H1 (cell line): ENCODE data around the gene CCDC169. TPM values are rescaled to one million over a fixed set of nuclear protein-coding genes. Genes with fewer than 3 reads are reported as not detected.

Experiments
- CTCF ChIA-PET: fragments of 300-600 bp; sonication (Branson Sonifier 250); formaldehyde crosslinking; loops from one replicate; lab custom pipeline; 2021; ENCODE audit not compliant: partially characterized antibody; lab: Charles Lee
- POLR2A ChIA-PET: fragments of 300-600 bp; sonication (Branson Sonifier 250); formaldehyde crosslinking; loops from one replicate; lab custom pipeline; 2021; ENCODE audit warnings: inconsistent platforms; ENCODE audit not compliant: partially characterized antibody; lab: Charles Lee
- DNase-seq, 2 experiments: peaks; one replicate each; pipeline versions ENCODE4 v3.0.0 to v3.0.0-alpha.2; 2010 to 2022; ENCODE audit warnings: low spot score in 2 of 2, low read depth in 1 of 2, mixed read lengths in 1 of 2
- FAIRE-seq: peaks from 2 replicates; lab custom pipeline; 2011; peaks lifted over from hg19 to GRCh38; lab: Jason Lieb, UNC
- H2AFZ ChIP-seq: 2 replicates; pipeline ENCODE4 v1.8.1; 2012; ENCODE audit warnings: low read length, inconsistent platforms
- H2AK5ac ChIP-seq: 2 replicates; pipeline ENCODE4 v1.6.1; 2013; ENCODE audit warnings: low read depth, low read length
- H2BK120ac ChIP-seq: replicated peaks from 2 replicates; pipeline ENCODE3; 2013; ENCODE audit warnings: low read depth, low read length, inconsistent platforms
- H2BK12ac ChIP-seq: 2 replicates; pipeline ENCODE4 v1.6.1; 2013; ENCODE audit warnings: low read depth, low read length
- H2BK15ac ChIP-seq: 2 replicates; pipeline ENCODE4 v1.6.1; 2013; ENCODE audit warnings: low read length
- H2BK20ac ChIP-seq: 2 replicates; pipeline ENCODE4 v1.6.1; 2013; ENCODE audit warnings: low read length
- H2BK5ac ChIP-seq: 2 replicates; pipeline ENCODE4 v1.6.1; 2013; ENCODE audit warnings: low read depth, low read length
- H3K14ac ChIP-seq: 2 replicates; pipeline ENCODE4 v1.6.1; 2013; ENCODE audit warnings: inconsistent platforms; ENCODE audit not compliant: insufficient read length
- H3K18ac ChIP-seq: 2 replicates; pipeline ENCODE4 v1.6.1; 2013; ENCODE audit warnings: low read length; ENCODE audit errors: extremely low read depth
- H3K23ac ChIP-seq: 2 replicates; pipeline ENCODE4 v1.6.1; 2013; ENCODE audit warnings: inconsistent platforms; ENCODE audit not compliant: insufficient read length
- H3K23me2 ChIP-seq: 2 replicates; pipeline ENCODE4 v1.6.1; 2013; ENCODE audit warnings: low read depth, low read length
- H3K27ac ChIP-seq: 2 replicates; pipeline ENCODE4 v1.6.1; 2011; ENCODE audit warnings: low read depth, low read length, inconsistent platforms
- H3K27me3 ChIP-seq, 4 experiments: replicated peaks in 1 of 4; 1 replicate in 1 of 4; 2 replicates in 3 of 4; pipeline versions ENCODE4 v1.6.1 to v1.8.1; 2011 to 2013; ENCODE audit warnings: low read length in 3 of 4, mild to moderate bottlenecking in 3 of 4, inconsistent platforms in 2 of 4, mixed read lengths in 2 of 4, moderate library complexity in 1 of 4; ENCODE audit not compliant: control insufficient read depth in 3 of 4, insufficient read depth in 3 of 4; ENCODE audit errors: extremely low read depth in 1 of 4
- H3K36me3 ChIP-seq, 4 experiments: 2 replicates each; pipeline versions ENCODE4 v1.6.1 to v1.8.1; 2011 to 2013; ENCODE audit warnings: mild to moderate bottlenecking in 4 of 4, low read length in 3 of 4, moderate library complexity in 2 of 4, control low read depth in 1 of 4, inconsistent platforms in 1 of 4; ENCODE audit not compliant: insufficient read depth in 4 of 4, control insufficient read depth in 2 of 4
- H3K4ac ChIP-seq: replicated peaks from 2 replicates; pipeline ENCODE3; 2013; ENCODE audit warnings: low read length, low read depth, mixed read lengths, inconsistent platforms; ENCODE audit not compliant: insufficient read length
- H3K4me1 ChIP-seq, 4 experiments: replicated peaks in 1 of 4; 1 replicate in 1 of 4; 2 replicates in 3 of 4; pipeline versions ENCODE4 v1.6.1 to v1.8.1; 2011 to 2013; ENCODE audit warnings: low read length in 3 of 4, inconsistent platforms in 2 of 4, mixed read lengths in 1 of 4; ENCODE audit not compliant: insufficient read depth in 4 of 4, control insufficient read depth in 3 of 4
- H3K4me2 ChIP-seq, 2 experiments: 2 replicates each; pipeline versions ENCODE4 v1.6.1 to v1.8.1; 2011 to 2013; ENCODE audit warnings: low read depth in 2 of 2, low read length in 2 of 2, control low read depth in 1 of 2, inconsistent platforms in 1 of 2, mild to moderate bottlenecking in 1 of 2; ENCODE audit not compliant: insufficient read depth in 1 of 2
- H3K4me3 ChIP-seq, 4 experiments: fragments of 200-600, 300-600 bp in 1 of 4; sonication (generic), shearing (Covaris generic), sonication (Bioruptor Twin) in 1 of 4; 2 replicates each; pipeline versions ENCODE4 v1.5.1 to v1.8.1; 2011 to 2016; ENCODE audit warnings: low read length in 4 of 4, low read depth in 3 of 4, control low read depth in 2 of 4, inconsistent platforms in 2 of 4, mild to moderate bottlenecking in 2 of 4, mixed read lengths in 1 of 4, moderate library complexity in 1 of 4; ENCODE audit not compliant: insufficient read depth in 2 of 4; ENCODE audit errors: extremely low read depth in 1 of 4
- H3K56ac ChIP-seq: replicated peaks from 2 replicates; pipeline ENCODE3; 2013; ENCODE audit warnings: low read depth, mild to moderate bottlenecking, mixed read lengths, low read length, inconsistent platforms; ENCODE audit not compliant: insufficient read length
- H3K79me1 ChIP-seq: 2 replicates; pipeline ENCODE4 v1.6.1; 2013; ENCODE audit warnings: low read depth, low read length, control low read depth
- H3K79me2 ChIP-seq, 2 experiments: 2 replicates each; pipeline versions ENCODE4 v1.6.1 to v1.8.1; 2012 to 2013; ENCODE audit warnings: low read length in 2 of 2, mild to moderate bottlenecking in 2 of 2, inconsistent platforms in 1 of 2; ENCODE audit not compliant: insufficient read depth in 2 of 2, control insufficient read depth in 1 of 2
- H3K9ac ChIP-seq, 4 experiments: replicated peaks in 1 of 4; 1 replicate in 1 of 4; 2 replicates in 3 of 4; pipeline versions ENCODE4 v1.6.1 to v1.8.1; 2011 to 2013; ENCODE audit warnings: low read depth in 3 of 4, low read length in 3 of 4, control low read depth in 2 of 4, mild to moderate bottlenecking in 2 of 4, moderate library complexity in 2 of 4, inconsistent platforms in 1 of 4; ENCODE audit errors: extremely low read depth in 1 of 4
- H3K9me3 ChIP-seq, 2 experiments: 2 replicates each; pipeline versions ENCODE4 v1.6.1 to v1.8.1; 2012 to 2013; ENCODE audit warnings: mild to moderate bottlenecking in 2 of 2, moderate library complexity in 2 of 2, control low read depth in 1 of 2, inconsistent platforms in 1 of 2, low read depth in 1 of 2, low read length in 1 of 2, mixed read lengths in 1 of 2; ENCODE audit not compliant: insufficient read depth in 2 of 2
- H4K20me1 ChIP-seq, 2 experiments: replicated peaks in 1 of 2; 2 replicates each; pipeline versions ENCODE3 to v1.8.1; 2011 to 2013; ENCODE audit warnings: inconsistent platforms in 2 of 2, low read length in 2 of 2, mild to moderate bottlenecking in 1 of 2; ENCODE audit not compliant: insufficient read depth in 2 of 2, control insufficient read depth in 1 of 2
- H4K5ac ChIP-seq: 2 replicates; pipeline ENCODE4 v1.6.1; 2013; ENCODE audit warnings: low read length, low read depth, mixed read lengths, inconsistent platforms; ENCODE audit not compliant: insufficient read length
- H4K8ac ChIP-seq: 2 replicates; pipeline ENCODE4 v1.8.0; 2013; ENCODE audit warnings: mild to moderate bottlenecking, moderate library complexity, low read length, inconsistent platforms; ENCODE audit not compliant: insufficient read depth; ENCODE audit errors: extremely low read depth
- H4K91ac ChIP-seq: replicated peaks from 2 replicates; pipeline ENCODE3; 2013; ENCODE audit warnings: low read length, mixed read lengths, inconsistent platforms; ENCODE audit not compliant: insufficient read length
- ATF3 ChIP-seq: IDR thresholded peaks from 2 replicates; pipeline ENCODE4 v1.6.1; 2011; ENCODE audit warnings: low read depth, mild to moderate bottlenecking, low read length; ENCODE audit not compliant: insufficient read depth
- CBX5 ChIP-seq: fragments of 300-800, 300-1000 bp; sonication (generic); IDR thresholded peaks from 2 replicates; pipeline ENCODE4 v1.7.1; 2016; ENCODE audit warnings: antibody characterized with exemption, low read length, low read depth
- CBX8 ChIP-seq: fragments of 300-800, 300-1000 bp; sonication (generic); IDR thresholded peaks from 2 replicates; pipeline ENCODE4 v1.7.1; 2016; ENCODE audit warnings: low read depth, low read length, borderline replicate concordance
- CTCF ChIP-seq, 3 experiments: IDR thresholded peaks; 1 replicate in 2 of 3; 2 replicates in 1 of 3; pipeline versions ENCODE4 v1.5.1 to v1.6.1; 2011; ENCODE audit warnings: low read length in 3 of 3, mild to moderate bottlenecking in 3 of 3, inconsistent platforms in 2 of 3, low read depth in 1 of 3, moderate library complexity in 1 of 3; ENCODE audit not compliant: insufficient read depth in 1 of 3; ENCODE audit errors: control extremely low read depth in 1 of 3
- FOSL1 ChIP-seq: IDR thresholded peaks from 2 replicates; pipeline ENCODE4 v1.6.1; 2011; ENCODE audit warnings: mild to moderate bottlenecking, low read depth, low read length, moderate library complexity; ENCODE audit not compliant: insufficient read depth
- GTF2F1 ChIP-seq: IDR thresholded peaks from 2 replicates; pipeline ENCODE4 v1.6.1; 2012; ENCODE audit warnings: low read depth, low read length, improper control_type of control experiment, borderline replicate concordance
- JUND ChIP-seq: IDR thresholded peaks from 2 replicates; pipeline ENCODE4 v1.6.1; 2011; ENCODE audit warnings: mild to moderate bottlenecking, improper control_type of control experiment, low read length
- MAX ChIP-seq: IDR thresholded peaks from 2 replicates; pipeline ENCODE4 v1.6.1; 2012; ENCODE audit warnings: inconsistent platforms
- SIRT6 ChIP-seq: IDR thresholded peaks from one replicate; pipeline ENCODE4 v1.7.1; 2012; ENCODE audit warnings: low read length, inconsistent platforms
- SP2 ChIP-seq: IDR thresholded peaks from 2 replicates; pipeline ENCODE4 v1.6.1; 2012; ENCODE audit warnings: mild to moderate bottlenecking, low read length, inconsistent platforms
- TCF12 ChIP-seq: IDR thresholded peaks from 2 replicates; pipeline ENCODE4 v1.6.1; 2011; ENCODE audit warnings: low read depth, mild to moderate bottlenecking, low read length
- YY1 ChIP-seq: IDR thresholded peaks from 2 replicates; pipeline ENCODE4 v1.6.1; 2011; ENCODE audit warnings: low read depth, mild to moderate bottlenecking, low read length
- WGBS, 2 experiments: shearing (Covaris generic) in 1 of 2; methylation state at CpG; one replicate each; pipeline versions ENCODE4 v1.1.6 to v1.1.7; 2013 to 2015; ENCODE audit warnings: low lambda C conversion rate in 2 of 2, mixed read lengths in 2 of 2, inconsistent platforms in 1 of 2, low coverage in 1 of 2, missing lambda C conversion rate in 1 of 2; ENCODE audit not compliant: insufficient replicate concordance in 2 of 2, insufficient coverage in 1 of 2, insufficient read length in 1 of 2; ENCODE audit errors: extremely low coverage in 1 of 2, missing lambda C conversion rate in 1 of 2; 5-methylcytosine and 5-hydroxymethylcytosine counted together
- polyA plus RNA-seq, 7 experiments: library from polyadenylated mRNA; depleted of rRNA in 3 of 7; stranded (reverse) in 5 of 7; unstranded in 2 of 7; fragments of >200 nt in 5 of 7; fragments of 200-250 nt in 2 of 7; gene quantifications; 1 replicate in 5 of 7; 2 replicates in 1 of 7; 4 replicates in 1 of 7; pipeline versions ENCODE4 v1.2.1 to v1.2.3, GENCODE V29; 2011 to 2013; ENCODE audit warnings: missing spikeins in 2 of 7, mixed read lengths in 2 of 7
- total RNA-seq: library from RNA; stranded (reverse); fragmentation: NEBNext Ultra II Directional; extraction: Animal tissue kit (Norgen Biotek cat#: 25700); gene quantifications from 2 replicates; pipeline ENCODE4 v1.2.1, GENCODE V29; 2021

Gene CCDC169
- total and polyA plus RNA-seq, 2 of the 8 experiments (the other 6 are each of a cell fraction or from before 2014, with no cell fraction given): 7.2 to 44.0 TPM

GRCh38 chr13:36212789-36213188 is 84.8 kb downstream of the CCDC169 start:
- H2BK5ac ChIP-seq: no peak overlapping the region
- H3K56ac ChIP-seq: no peak overlapping the region
- no peak overlapping the region for H3K27ac ChIP-seq
- no peak overlapping the region for H4K5ac ChIP-seq
- no peak overlapping the region for H3K14ac ChIP-seq
- H3K79me1 ChIP-seq: no peaks in the 10 kb centered on the region; the same call in 1 of the 2 replicates
- no peak overlapping the region for H2BK20ac ChIP-seq
- no peaks in the 10 kb centered on the region for H3K79me2 ChIP-seq
- no peak overlapping the region for H2AK5ac ChIP-seq
- no peak overlapping the region for H3K9ac ChIP-seq
- H3K23ac ChIP-seq: no peak overlapping the region
- ChIA-PET POLR2A (no interaction called here), CTCF (no interaction called here)
- H3K4me1 ChIP-seq: no peaks in the 10 kb centered on the region; a peak in 2 of 7 replicates
- no peak overlapping the region for H3K18ac ChIP-seq
- H2BK15ac ChIP-seq: no peak overlapping the region
- peaks cover 0 to 7% (median 1%) of the 10 kb centered on the region in 4 experiments; a peak in 2 of 8 replicates for H3K36me3 ChIP-seq
- WGBS, 2 experiments: 99% methylated on average over 3 of the region's 3 CpGs; no CpG with 5 or more reads in 1 of the 2 experiments
- no peaks in the 10 kb centered on the region for H3K27me3 ChIP-seq
- H3K23me2 ChIP-seq: no peaks in the 10 kb centered on the region
- no peak overlapping the region for H2BK12ac ChIP-seq
- peaks cover 0 to 7% of the 10 kb centered on the region in 2 experiments; a peak in 1 of 4 replicates for H3K9me3 ChIP-seq
- no peak overlapping the region for H3K4me3 ChIP-seq
- DNase-seq (no peak), FAIRE-seq (no peak)
- H4K8ac ChIP-seq: no peak overlapping the region
- no peak overlapping the region for H2BK120ac ChIP-seq
- H2AFZ ChIP-seq: no peak overlapping the region
- no peaks in the 10 kb centered on the region for H4K20me1 ChIP-seq
- no peak overlapping the region for H4K91ac ChIP-seq
- no peak overlapping the region for H3K4ac ChIP-seq
- no peak overlapping the region for H3K4me2 ChIP-seq
- TF ChIP-seq CTCF (IDR thresholded peaks at IDR 0.05; ENCODE audit: control extremely low read depth in 1 of 3, insufficient read depth in 1 of 3, low read depth in 1 of 3, low read length in 3 of 3) (no peak), SIRT6 (no peak), CBX8 (no peak), JUND (no peak), GTF2F1 (no peak), FOSL1 (no peak), SP2 (no peak), MAX (no peak), YY1 (no peak), ATF3 (no peak), CBX5 (no peak), TCF12 (no peak)
